Smooth muscle cell (in vitro differentiated cells): ENCODE results near the gene CAPN9. TPM values are rescaled to one million over a fixed set of nuclear protein-coding genes. Genes with fewer than 3 reads are reported as not detected.

ENCODE experiments used
- DNase-seq: peaks from one replicate; lab custom pipeline; 2025; ENCODE audit not compliant: unreplicated experiment; lab: John Stamatoyannopoulos, UW
- H2AFZ ChIP-seq: fragments of 200-600 bp; sonication (generic); 2 replicates; pipeline ENCODE4 v1.6.0; 2016; ENCODE audit warnings: antibody characterized with exemption, low read depth, mild to moderate bottlenecking
- H3F3A ChIP-seq: fragments of 200-600 bp; sonication (generic); 2 replicates; pipeline ENCODE4 v1.6.0; 2017; ENCODE audit warnings: antibody characterized with exemption, low read depth
- H3K27ac ChIP-seq: fragments of 200-600 bp; sonication (generic); 2 replicates; pipeline ENCODE4 v1.5.1; 2016; ENCODE audit warnings: low read depth, mild to moderate bottlenecking
- H3K27me3 ChIP-seq: fragments of 200-600 bp; sonication (generic); 2 replicates; pipeline ENCODE4 v1.6.1; 2016; ENCODE audit warnings: low read depth, mild to moderate bottlenecking
- H3K36me3 ChIP-seq: fragments of 200-600 bp; sonication (generic); 2 replicates; pipeline ENCODE4 v1.5.1; 2016; ENCODE audit warnings: low read depth
- H3K4me1 ChIP-seq: fragments of 200-600 bp; sonication (generic); 2 replicates; pipeline ENCODE4 v1.5.1; 2016; ENCODE audit warnings: low read depth
- H3K4me2 ChIP-seq: fragments of 200-600 bp; sonication (generic); 2 replicates; pipeline ENCODE4 v1.6.0; 2016; ENCODE audit warnings: mild to moderate bottlenecking
- H3K4me3 ChIP-seq: fragments of 200-600 bp; sonication (generic); 2 replicates; pipeline ENCODE4 v1.5.1; 2016; ENCODE audit warnings: mild to moderate bottlenecking
- H3K79me2 ChIP-seq: fragments of 200-600 bp; sonication (generic); 2 replicates; pipeline ENCODE4 v1.6.0; 2016; ENCODE audit warnings: low read depth, mild to moderate bottlenecking
- H3K9ac ChIP-seq: fragments of 200-600 bp; sonication (generic); 2 replicates; pipeline ENCODE4 v1.6.0; 2016; ENCODE audit warnings: low read depth
- H3K9me3 ChIP-seq: fragments of 200-600 bp; sonication (generic); replicated peaks from 2 replicates; pipeline ENCODE4 v1.5.1; 2016; ENCODE audit warnings: low read depth
- H4K20me1 ChIP-seq: fragments of 200-600 bp; sonication (generic); 2 replicates; pipeline ENCODE4 v1.6.0; 2016; ENCODE audit warnings: low read depth
- WGBS: methylation state at CpG from one replicate; pipeline ENCODE4 v1.1.7; 2016; ENCODE audit warnings: low lambda C conversion rate; 5-methylcytosine and 5-hydroxymethylcytosine counted together
- polyA plus RNA-seq: library from polyadenylated mRNA; unstranded; fragments of >200 nt; fragmentation: Nextera tagmentation; extraction: Ambion mirVana; gene quantifications from 2 replicates; pipeline ENCODE4 v1.2.1, GENCODE V29; 2016
- total RNA-seq: library from RNA; depleted of rRNA; stranded (reverse); fragments of >200 nt; gene quantifications from 2 replicates; pipeline ENCODE4 v1.2.3, GENCODE V29; 2014
- TF ChIP-seq, protein P1 (sequence below): fragments of 200-600 bp; sonication (generic); IDR thresholded peaks from 2 replicates; pipeline ENCODE4 v1.5.1; 2017; ENCODE audit warnings: borderline replicate concordance, mild to moderate bottlenecking, antibody characterized with exemption; ENCODE audit not compliant: insufficient read depth, poor library complexity, severe bottlenecking

CAPN9 gene
- total and polyA plus RNA-seq, 2 experiments from 2014 or later, result not detected

- Histone ChIP-seq H3K4me1 (peaks cover 4% of the 10 kb centered on the region), H3F3A (no peaks in the 10 kb centered on the region), H3K9me3 (no peaks in the 10 kb centered on the region), H4K20me1 (no peaks in the 10 kb centered on the region), H3K79me2 (no peaks in the 10 kb centered on the region), H3K27ac (no peak overlapping the region), H3K36me3 (no peaks in the 10 kb centered on the region), H3K4me3 (no peak overlapping the region), H3K27me3 (no peaks in the 10 kb centered on the region), H2AFZ (no peak overlapping the region), H3K4me2 (no peak overlapping the region), H3K9ac (no peak overlapping the region)
- TF ChIP-seq, protein P1, sequence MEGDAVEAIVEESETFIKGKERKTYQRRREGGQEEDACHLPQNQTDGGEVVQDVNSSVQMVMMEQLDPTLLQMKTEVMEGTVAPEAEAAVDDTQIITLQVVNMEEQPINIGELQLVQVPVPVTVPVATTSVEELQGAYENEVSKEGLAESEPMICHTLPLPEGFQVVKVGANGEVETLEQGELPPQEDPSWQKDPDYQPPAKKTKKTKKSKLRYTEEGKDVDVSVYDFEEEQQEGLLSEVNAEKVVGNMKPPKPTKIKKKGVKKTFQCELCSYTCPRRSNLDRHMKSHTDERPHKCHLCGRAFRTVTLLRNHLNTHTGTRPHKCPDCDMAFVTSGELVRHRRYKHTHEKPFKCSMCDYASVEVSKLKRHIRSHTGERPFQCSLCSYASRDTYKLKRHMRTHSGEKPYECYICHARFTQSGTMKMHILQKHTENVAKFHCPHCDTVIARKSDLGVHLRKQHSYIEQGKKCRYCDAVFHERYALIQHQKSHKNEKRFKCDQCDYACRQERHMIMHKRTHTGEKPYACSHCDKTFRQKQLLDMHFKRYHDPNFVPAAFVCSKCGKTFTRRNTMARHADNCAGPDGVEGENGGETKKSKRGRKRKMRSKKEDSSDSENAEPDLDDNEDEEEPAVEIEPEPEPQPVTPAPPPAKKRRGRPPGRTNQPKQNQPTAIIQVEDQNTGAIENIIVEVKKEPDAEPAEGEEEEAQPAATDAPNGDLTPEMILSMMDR, result no peak
- DNase-seq, result no peak
- 95% methylated on average over 12 of the region's 12 CpGs for WGBS
Measured at GRCh38 chr1:230739564-230740290, 7.5 kb upstream of the CAPN9 start.

DNA sequence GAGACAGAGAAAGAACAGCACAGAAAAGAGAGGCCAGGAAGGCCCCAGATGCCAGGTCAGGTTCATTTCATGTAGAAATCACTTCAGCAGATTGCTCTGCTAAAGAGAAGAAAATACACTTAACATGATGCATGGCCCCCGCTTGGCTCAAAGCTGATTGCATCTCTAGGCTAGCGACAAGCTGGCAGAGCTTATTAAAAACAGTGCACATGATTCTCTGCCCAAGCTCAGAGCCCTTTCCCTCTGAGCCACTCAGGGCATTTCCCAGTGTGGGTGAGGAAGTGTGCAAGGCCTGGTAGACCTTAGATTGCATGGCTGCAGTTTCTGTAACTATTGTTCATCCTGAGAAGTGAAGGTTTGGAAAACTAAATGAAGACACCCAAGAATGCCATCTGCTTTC lies 3.3 kb upstream of the CAPN9 start:
- H3K4me2 ChIP-seq, result no peak overlapping the region
- H3K9ac ChIP-seq, result no peak overlapping the region
- 96% methylated on average over 2 of the region's 2 CpGs for WGBS
- no peak overlapping the region for H2AFZ ChIP-seq
- no peaks in the 10 kb centered on the region for H3F3A ChIP-seq
- H3K27me3 ChIP-seq, result no peaks in the 10 kb centered on the region
- no peak overlapping the region for H3K4me3 ChIP-seq
- no peak overlapping the region for H3K27ac ChIP-seq
- H3K4me1 ChIP-seq, result peaks cover 7% of the 10 kb centered on the region
- no peaks in the 10 kb centered on the region for H4K20me1 ChIP-seq
- no peaks in the 10 kb centered on the region for H3K9me3 ChIP-seq
- no peak for DNase-seq
- TF ChIP-seq, protein P1, result no peak
- no peaks in the 10 kb centered on the region for H3K79me2 ChIP-seq
- no peaks in the 10 kb centered on the region for H3K36me3 ChIP-seq

GRCh38 chr1:230744382-230744781 lies 2.8 kb upstream of the CAPN9 start:
- Histone ChIP-seq H3K9ac (no peak overlapping the region), H3K79me2 (no peaks in the 10 kb centered on the region), H3K36me3 (no peaks in the 10 kb centered on the region), H4K20me1 (no peaks in the 10 kb centered on the region), H3K27ac (peak overlapping the region; percentile 53), H3K4me3 (no peak overlapping the region), H3K27me3 (no peaks in the 10 kb centered on the region), H3K4me1 (peaks cover 7% of the 10 kb centered on the region), H3F3A (no peaks in the 10 kb centered on the region), H3K9me3 (no peaks in the 10 kb centered on the region), H3K4me2 (peak overlapping the region; percentile 10), H2AFZ (no peak overlapping the region)
- TF ChIP-seq, protein P1, result no peak
- no peak for DNase-seq
- WGBS, result 51% methylated on average over 5 of the region's 5 CpGs

DNA sequence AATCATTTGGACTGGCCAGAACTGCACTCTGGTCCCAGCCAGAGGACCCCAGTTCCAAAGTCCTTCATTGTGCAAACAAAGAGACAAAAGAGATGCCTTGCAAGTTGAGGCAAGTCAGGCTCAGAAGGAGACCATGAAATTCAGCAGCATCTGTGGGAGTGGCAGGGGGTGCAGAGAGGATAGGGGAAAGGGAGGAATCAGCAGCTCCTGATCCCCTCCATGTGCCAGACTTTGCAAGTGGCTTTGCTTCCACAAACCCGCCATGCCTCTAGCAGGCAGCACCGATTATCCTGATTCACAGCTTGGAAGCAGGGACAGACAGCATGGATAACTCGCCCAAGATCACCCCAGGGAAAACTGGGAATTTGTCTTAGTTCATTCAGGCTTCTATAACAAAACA lies 2.1 kb upstream of the CAPN9 start:
- H3K4me2 ChIP-seq, result peak overlapping the region; percentile 10
- H3K9ac ChIP-seq, result no peak overlapping the region

More for the DNA sequence above, 2.1 kb upstream of the CAPN9 start:
- Histone ChIP-seq H3K9me3 (no peaks in the 10 kb centered on the region), H3K27ac (no peak overlapping the region), H2AFZ (no peak overlapping the region), H3K4me1 (peaks cover 7% of the 10 kb centered on the region), H3K79me2 (no peaks in the 10 kb centered on the region), H4K20me1 (no peaks in the 10 kb centered on the region), H3K4me3 (no peak overlapping the region), H3K27me3 (no peaks in the 10 kb centered on the region), H3K36me3 (no peaks in the 10 kb centered on the region), H3F3A (no peaks in the 10 kb centered on the region)
- 81% methylated on average over 3 of the region's 3 CpGs for WGBS
- DNase-seq, result no peak
- TF ChIP-seq, protein P1, result no peak
